HepG2 (cell line): ENCODE data around the gene CALN1. TPM values are rescaled to one million over a fixed set of nuclear protein-coding genes. Genes with fewer than 3 reads are reported as not detected.

Source experiments
- ATAC-seq: fragments of 200-7000 bp; cut with Tn5 transposase; 3 replicates; pipeline ENCODE4 v1.9.1; 2020; ENCODE audit warnings: mild to moderate bottlenecking, moderate library complexity
- BruUV-seq: library from RNA; stranded (reverse); fragments of 400-500 nt; replicated peaks from 2 replicates; lab custom pipeline; 2021; lab: Mats Ljungman, UMichigan
- CTCF ChIA-PET: fragments of 300-600 bp; formaldehyde crosslinking; extraction: SDS; loops from one replicate; lab custom pipeline; 2021; ENCODE audit warnings: low total read pairs, inconsistent platforms, low intra/inter-chr PET ratio; lab: Yijun Ruan, JAX
- POLR2A ChIA-PET: fragments of 350-600 bp; sonication (Branson Sonifier 250); formaldehyde crosslinking; loops from one replicate; lab custom pipeline; 2020; ENCODE audit warnings: antibody characterized with exemption, inconsistent platforms; lab: Yijun Ruan, JAX
- DNase-seq: peaks from one replicate; pipeline ENCODE4 v3.0.0-alpha.2; 2015; ENCODE audit warnings: low spot score
- FAIRE-seq: peaks from 3 replicates; lab custom pipeline; 2011; peaks lifted over from hg19 to GRCh38; lab: Jason Lieb, UNC
- H2AFZ ChIP-seq: one replicate; pipeline ENCODE4 v1.6.1; 2011; ENCODE audit warnings: low read length, inconsistent platforms
- H3K27ac ChIP-seq: fragments of 300-600 bp; 3 replicates; pipeline ENCODE4 v1.8.0; 2011; ENCODE audit warnings: mixed run types, mild to moderate bottlenecking, mixed read lengths, low read length, inconsistent platforms; ENCODE audit not compliant: insufficient read depth; ENCODE audit errors: extremely low read length
- H3K27me3 ChIP-seq, 2 experiments: fragments of 200-600 bp in 1 of 2; 2 replicates in 1 of 2; 3 replicates in 1 of 2; pipeline versions ENCODE4 v1.6.0 to v1.8.0; 2011; ENCODE audit warnings: low read length in 2 of 2, mild to moderate bottlenecking in 2 of 2, moderate library complexity in 2 of 2, inconsistent platforms in 1 of 2; ENCODE audit not compliant: insufficient read depth in 2 of 2, control insufficient read depth in 1 of 2
- H3K36me3 ChIP-seq, 2 experiments: fragments of 200-600 bp in 1 of 2; replicated peaks in 1 of 2; 2 replicates in 1 of 2; 3 replicates in 1 of 2; pipeline versions ENCODE4 v1.5.1 to v1.8.0; 2011; ENCODE audit warnings: low read length in 2 of 2, inconsistent platforms in 1 of 2; ENCODE audit not compliant: insufficient read depth in 2 of 2, control insufficient read depth in 1 of 2
- H3K4me1 ChIP-seq: 2 replicates; pipeline ENCODE4 v1.5.1; 2012; ENCODE audit warnings: low read length, inconsistent platforms; ENCODE audit not compliant: insufficient read depth
- H3K4me2 ChIP-seq: 2 replicates; pipeline ENCODE4 v1.6.0; 2011; ENCODE audit warnings: low read depth, low read length, inconsistent platforms
- H3K4me3 ChIP-seq, 3 experiments: fragments of 200-600 bp in 1 of 3; sonication (generic), shearing (Covaris generic) in 1 of 3; replicated peaks in 1 of 3; 2 replicates each; pipeline ENCODE4 v1.5.1; 2011 to 2016; ENCODE audit warnings: low read length in 3 of 3, inconsistent platforms in 2 of 3, low read depth in 2 of 3, mild to moderate bottlenecking in 2 of 3, control low read depth in 1 of 3, mixed read lengths in 1 of 3; ENCODE audit not compliant: insufficient read depth in 1 of 3
- H3K79me2 ChIP-seq: one replicate; pipeline ENCODE4 v1.6.1; 2011; ENCODE audit warnings: low read length, inconsistent platforms; ENCODE audit not compliant: insufficient read depth
- H3K9ac ChIP-seq: 2 replicates; pipeline ENCODE4 v1.6.0; 2011; ENCODE audit warnings: mild to moderate bottlenecking, low read depth, low read length, inconsistent platforms; ENCODE audit not compliant: insufficient read depth
- H3K9me3 ChIP-seq: 2 replicates; pipeline ENCODE4 v1.5.1; 2012; ENCODE audit warnings: mild to moderate bottlenecking, low read length
- H4K20me1 ChIP-seq: 2 replicates; pipeline ENCODE4 v1.6.0; 2011; ENCODE audit warnings: inconsistent platforms, mild to moderate bottlenecking, low read length, moderate library complexity; ENCODE audit not compliant: insufficient read depth
- ARID2 ChIP-seq: sonication (generic); formaldehyde crosslinking; IDR thresholded peaks from 2 replicates; pipeline ENCODE4 v1.8.1; 2022; ENCODE audit warnings: mild to moderate bottlenecking, missing genetic modification reagents, borderline replicate concordance
- FOXK2 ChIP-seq: fragments of 450-650 bp; IDR thresholded peaks from 2 replicates; pipeline ENCODE4 v1.6.1; 2016
- HDAC6 ChIP-seq: fragments of 200-600 bp; sonication (generic); IDR thresholded peaks from 2 replicates; pipeline ENCODE4 v1.7.0; 2017; ENCODE audit warnings: mild to moderate bottlenecking, antibody characterized with exemption, low read length, low read depth
- HMG20B ChIP-seq: conservative IDR thresholded peaks from 2 replicates; pipeline ENCODE4 v1.6.1; 2016; ENCODE audit warnings: missing genetic modification reagents, missing compliant biosample characterization
- JUN ChIP-seq: sonication (generic); formaldehyde crosslinking; IDR thresholded peaks from 2 replicates; pipeline ENCODE4 v1.4.0; 2020; ENCODE audit warnings: mild to moderate bottlenecking, missing genetic modification reagents
- KLF11 ChIP-seq: IDR thresholded peaks from 2 replicates; pipeline ENCODE4 v1.6.1; 2016; ENCODE audit warnings: missing compliant biosample characterization
- MED8 ChIP-seq: sonication (generic); formaldehyde crosslinking; IDR thresholded peaks from 2 replicates; pipeline ENCODE4 v1.8.1; 2023; ENCODE audit warnings: mild to moderate bottlenecking, missing genetic modification reagents; ENCODE audit not compliant: insufficient replicate concordance
- PAF1 ChIP-seq: IDR thresholded peaks from 2 replicates; pipeline ENCODE4 v1.6.1; 2016; ENCODE audit warnings: missing genetic modification reagents, missing compliant biosample characterization
- RBAK ChIP-seq: sonication (generic); formaldehyde crosslinking; IDR thresholded peaks from 2 replicates; pipeline ENCODE4 v1.5.1; 2020; ENCODE audit warnings: mild to moderate bottlenecking, missing genetic modification reagents
- SNAI1 ChIP-seq: sonication (generic); formaldehyde crosslinking; IDR thresholded peaks from 2 replicates; pipeline ENCODE4 v1.5.0; 2020; ENCODE audit warnings: mild to moderate bottlenecking, missing genetic modification reagents, borderline replicate concordance
- ZBTB3 ChIP-seq: sonication (generic); formaldehyde crosslinking; IDR thresholded peaks from 2 replicates; pipeline ENCODE4 v1.4.0; 2020; ENCODE audit warnings: low read depth, mild to moderate bottlenecking, moderate library complexity, missing genetic modification reagents, borderline replicate concordance
- ZNF335 ChIP-seq: sonication (generic); formaldehyde crosslinking; IDR thresholded peaks from 2 replicates; pipeline ENCODE4 v1.4.0; 2020; ENCODE audit warnings: missing genetic modification reagents
- ZNF547 ChIP-seq: sonication (generic); formaldehyde crosslinking; IDR thresholded peaks from 2 replicates; pipeline ENCODE4 v1.5.1; 2020; ENCODE audit warnings: mild to moderate bottlenecking, missing genetic modification reagents
- WGBS: methylation state at CpG from one replicate; pipeline ENCODE4 v1.1.6; 2017; ENCODE audit warnings: low lambda C conversion rate; 5-methylcytosine and 5-hydroxymethylcytosine counted together
- in situ Hi-C: cut with HindIII; loops from 2 replicates; pipeline ENCODE4 v1.10.0; 2017; ENCODE audit warnings: low pct_unique_long_range_greater_than_20kb; ENCODE audit not compliant: extremely low pct_ligation_motif_present
- intact Hi-C: fragments of 100-400 bp; cut with micrococcal nuclease; formaldehyde crosslinking; loops from one replicate; pipeline ENCODE4 v1.10.0; 2022; ENCODE audit not compliant: unreplicated experiment
- polyA plus RNA-seq, 8 experiments: library from polyadenylated mRNA; depleted of rRNA in 3 of 8; stranded (reverse) in 7 of 8; unstranded in 1 of 8; fragments of >200 nt; fragmentation: Illumina TruSeq in 4 of 8; extraction: Trizol in 4 of 8; gene quantifications; 2 replicates each; pipeline versions ENCODE4 v1.2.1 to v1.2.3, GENCODE V29; 2011 to 2016; ENCODE audit warnings: low read depth in 4 of 8, missing spikeins in 1 of 8, mixed read lengths in 1 of 8; ENCODE audit not compliant: insufficient read depth in 1 of 8
- total RNA-seq, 5 experiments: library from RNA; depleted of rRNA; stranded (reverse); fragments of >200 nt; fragmentation: Illumina TruSeq; extraction: Trizol; gene quantifications; 2 replicates each; pipeline ENCODE4 v1.2.3, GENCODE V29; 2016; ENCODE audit warnings: low read depth in 1 of 5
- TF ChIP-seq, protein P1 (sequence below): sonication (generic); formaldehyde crosslinking; IDR thresholded peaks from 2 replicates; pipeline ENCODE4 v1.4.0; 2020; ENCODE audit warnings: mild to moderate bottlenecking, missing genetic modification reagents
- TF ChIP-seq, protein P2 (sequence below): fragments of 450-650 bp; IDR thresholded peaks from 2 replicates; pipeline ENCODE4 v1.6.1; 2017

Gene CALN1
- total and polyA plus RNA-seq, 2 of the 13 experiments (the other 11 are each of a cell fraction or from before 2014, with no cell fraction given), result not detected

DNA sequence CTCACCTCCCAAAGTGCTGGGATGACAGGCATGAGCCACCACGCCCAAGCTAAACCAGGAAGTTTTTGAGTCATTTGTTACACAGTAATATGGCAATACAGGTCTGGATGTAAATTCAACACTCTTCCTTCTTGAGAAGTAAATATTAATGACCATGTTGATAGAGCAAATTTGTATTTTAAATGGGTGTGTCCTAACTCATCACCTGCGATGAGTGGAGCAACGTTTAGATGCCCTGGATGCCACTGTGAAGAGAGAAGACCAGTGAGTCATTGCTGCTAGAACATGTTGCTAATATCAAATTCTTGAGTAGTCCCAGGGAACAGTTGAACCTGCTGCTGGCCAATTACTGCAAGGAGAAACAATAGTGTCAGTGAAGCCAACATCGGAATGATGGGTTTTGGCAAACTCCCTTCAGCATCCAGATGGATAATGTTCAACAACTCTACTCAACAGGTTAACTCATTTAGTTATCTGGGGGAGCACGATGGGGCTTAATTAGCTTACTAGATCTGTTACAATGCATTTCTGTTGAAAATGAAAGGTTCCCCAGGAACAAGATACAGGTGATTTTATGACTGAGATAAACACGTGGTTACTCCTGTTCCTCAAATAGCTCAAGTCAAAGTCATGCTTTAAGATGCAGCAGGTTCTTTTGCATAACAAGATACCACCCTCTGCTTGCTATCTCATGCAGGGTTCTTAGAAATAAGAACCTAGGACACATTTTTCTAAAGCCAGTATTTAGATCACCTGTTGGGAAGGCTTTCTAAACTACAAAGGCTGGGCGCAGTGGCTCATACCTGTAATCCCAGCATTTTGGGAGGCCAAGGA, 146.8 kb downstream of the CALN1 start:
- Histone ChIP-seq H3K4me2 (no peak overlapping the region), H3K9me3 (no peaks in the 10 kb centered on the region), H3K36me3 (no peaks in the 10 kb centered on the region), H2AFZ (no peak overlapping the region), H3K27ac (no peak overlapping the region), H3K9ac (no peak overlapping the region), H4K20me1 (no peaks in the 10 kb centered on the region), H3K27me3 (no peaks in the 10 kb centered on the region; a peak in 1 of 5 replicates), H3K4me1 (no peaks in the 10 kb centered on the region)
- CTCF ChIA-PET, result no interaction called here
- no peak for FAIRE-seq
- 16% methylated on average over 7 of the region's 7 CpGs for WGBS
- POLR2A ChIA-PET, result no interaction called here
- no peak for TF ChIP-seq PAF1 (CRISPR knock-in tag)
- no peak for TF ChIP-seq ZNF335 (CRISPR knock-in tag)
- TF ChIP-seq FOXK2, result no peak
- no peak for TF ChIP-seq ARID2 (CRISPR knock-in tag)
- no peak for TF ChIP-seq RBAK (CRISPR knock-in tag)
- TF ChIP-seq ZNF547, result no peak
- TF ChIP-seq, all 625 proteins: peak for 0
- Histone ChIP-seq H3K79me2 (no peaks in the 10 kb centered on the region), H3K4me3 (no peak overlapping the region)
- BruUV-seq, result no TSS peak
- intact Hi-C loops, result no loop called here
- no peak for ATAC-seq
- in situ Hi-C loops, result no loop called here
- DNase-seq, result no peak

DNA sequence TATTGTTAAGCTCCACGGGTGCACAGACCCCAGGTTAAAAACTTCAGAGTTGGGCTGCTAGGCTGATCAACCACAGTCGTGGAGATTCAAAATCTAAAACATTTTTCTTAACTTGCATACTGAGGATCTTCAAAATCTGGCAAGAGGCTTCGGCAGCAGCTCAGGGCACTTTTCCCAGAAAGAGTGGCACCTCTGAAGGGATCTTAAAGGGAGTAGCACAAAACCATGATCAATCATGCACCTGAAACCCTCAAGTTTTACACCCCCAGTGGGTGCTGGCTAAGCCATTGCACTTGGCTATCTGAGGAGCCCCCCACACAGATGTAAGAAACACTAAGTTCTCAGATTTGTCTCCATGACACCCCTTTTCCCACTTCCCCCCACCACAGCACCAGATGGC, 151.7 kb downstream of the CALN1 start:
- no peak for ATAC-seq
- no peaks in the 10 kb centered on the region for H4K20me1 ChIP-seq
- no peak overlapping the region for H3K4me3 ChIP-seq
- BruUV-seq, result no TSS peak
- H3K9ac ChIP-seq, result no peak overlapping the region
- no peaks in the 10 kb centered on the region for H3K9me3 ChIP-seq
- H3K36me3 ChIP-seq, result no peaks in the 10 kb centered on the region
- H3K27ac ChIP-seq, result no peak overlapping the region
- in situ Hi-C loops, result no loop called here
- no peaks in the 10 kb centered on the region for H3K4me1 ChIP-seq
- WGBS, result 0% methylated on average over 3 of the region's 3 CpGs
- H3K4me2 ChIP-seq, result no peak overlapping the region
- no peaks in the 10 kb centered on the region; a peak in 1 of 5 replicates for H3K27me3 ChIP-seq
- H2AFZ ChIP-seq, result no peak overlapping the region
- FAIRE-seq, result no peak
- intact Hi-C loops, result no loop called here
- no peak for DNase-seq
- no peaks in the 10 kb centered on the region for H3K79me2 ChIP-seq
- CTCF ChIA-PET, result no interaction called here
- POLR2A ChIA-PET, result no interaction called here
- TF ChIP-seq HDAC6, result no peak
- TF ChIP-seq JUN (CRISPR knock-in tag), result no peak
- TF ChIP-seq HMG20B (CRISPR knock-in tag), result no peak
- no peak for TF ChIP-seq KLF11 (CRISPR knock-in tag)
- TF ChIP-seq, protein P1, sequence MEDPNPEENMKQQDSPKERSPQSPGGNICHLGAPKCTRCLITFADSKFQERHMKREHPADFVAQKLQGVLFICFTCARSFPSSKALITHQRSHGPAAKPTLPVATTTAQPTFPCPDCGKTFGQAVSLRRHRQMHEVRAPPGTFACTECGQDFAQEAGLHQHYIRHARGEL, result no peak
- no peak for TF ChIP-seq SNAI1 (CRISPR knock-in tag)
- no peak for TF ChIP-seq MED8
- TF ChIP-seq, protein P2, sequence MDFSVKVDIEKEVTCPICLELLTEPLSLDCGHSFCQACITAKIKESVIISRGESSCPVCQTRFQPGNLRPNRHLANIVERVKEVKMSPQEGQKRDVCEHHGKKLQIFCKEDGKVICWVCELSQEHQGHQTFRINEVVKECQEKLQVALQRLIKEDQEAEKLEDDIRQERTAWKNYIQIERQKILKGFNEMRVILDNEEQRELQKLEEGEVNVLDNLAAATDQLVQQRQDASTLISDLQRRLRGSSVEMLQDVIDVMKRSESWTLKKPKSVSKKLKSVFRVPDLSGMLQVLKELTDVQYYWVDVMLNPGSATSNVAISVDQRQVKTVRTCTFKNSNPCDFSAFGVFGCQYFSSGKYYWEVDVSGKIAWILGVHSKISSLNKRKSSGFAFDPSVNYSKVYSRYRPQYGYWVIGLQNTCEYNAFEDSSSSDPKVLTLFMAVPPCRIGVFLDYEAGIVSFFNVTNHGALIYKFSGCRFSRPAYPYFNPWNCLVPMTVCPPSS, result no peak
- TF ChIP-seq ZBTB3, result no peak
